GM18507 (cell line): ENCODE data around the gene WFDC1.

ENCODE experiments used
- DNase-seq: peaks from one replicate; pipeline ENCODE4 v3.0.0; 2011; ENCODE audit warnings: low read depth; ENCODE audit not compliant: insufficient read length; ENCODE audit errors: extremely low spot score
- FAIRE-seq: peaks from 2 replicates; lab custom pipeline; 2011; peaks lifted over from hg19 to GRCh38; lab: Jason Lieb, UNC

Gene WFDC1, protein sequence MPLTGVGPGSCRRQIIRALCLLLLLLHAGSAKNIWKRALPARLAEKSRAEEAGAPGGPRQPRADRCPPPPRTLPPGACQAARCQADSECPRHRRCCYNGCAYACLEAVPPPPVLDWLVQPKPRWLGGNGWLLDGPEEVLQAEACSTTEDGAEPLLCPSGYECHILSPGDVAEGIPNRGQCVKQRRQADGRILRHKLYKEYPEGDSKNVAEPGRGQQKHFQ

DNA sequence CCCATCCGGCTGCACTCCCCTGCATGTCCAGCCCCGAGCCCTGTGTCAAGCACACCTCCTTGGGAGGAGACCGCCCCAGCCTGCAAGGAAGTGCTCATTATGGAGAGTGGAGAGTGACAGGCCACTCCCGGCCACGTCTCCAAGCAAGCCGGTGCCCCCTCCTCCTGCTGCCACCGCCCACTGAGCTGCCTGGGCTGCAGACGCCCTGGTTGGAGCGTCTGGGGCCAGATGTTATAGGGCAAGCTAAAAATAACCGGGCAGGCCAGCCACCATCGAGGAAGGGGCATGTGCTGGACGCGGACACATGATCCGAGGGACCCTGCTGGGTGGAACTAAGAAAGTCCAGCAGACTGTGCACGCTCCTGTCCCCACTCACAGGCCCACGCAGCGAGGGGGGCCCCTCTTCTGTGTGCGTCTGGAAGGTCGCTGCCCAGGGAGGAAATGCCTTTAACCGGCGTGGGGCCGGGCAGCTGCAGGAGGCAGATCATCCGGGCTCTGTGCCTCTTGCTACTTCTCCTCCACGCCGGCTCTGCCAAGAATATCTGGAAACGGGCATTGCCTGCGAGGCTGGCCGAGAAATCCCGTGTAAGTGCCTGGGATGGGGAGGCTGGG lies at the start of gene WFDC1:
WFDC1 (plus strand) TSS at position 348 of the 612 bp plus-strand sequence; CDS start at position 442, 94 bp downstream.
- FAIRE-seq = no peak
- no peak for DNase-seq

DNA sequence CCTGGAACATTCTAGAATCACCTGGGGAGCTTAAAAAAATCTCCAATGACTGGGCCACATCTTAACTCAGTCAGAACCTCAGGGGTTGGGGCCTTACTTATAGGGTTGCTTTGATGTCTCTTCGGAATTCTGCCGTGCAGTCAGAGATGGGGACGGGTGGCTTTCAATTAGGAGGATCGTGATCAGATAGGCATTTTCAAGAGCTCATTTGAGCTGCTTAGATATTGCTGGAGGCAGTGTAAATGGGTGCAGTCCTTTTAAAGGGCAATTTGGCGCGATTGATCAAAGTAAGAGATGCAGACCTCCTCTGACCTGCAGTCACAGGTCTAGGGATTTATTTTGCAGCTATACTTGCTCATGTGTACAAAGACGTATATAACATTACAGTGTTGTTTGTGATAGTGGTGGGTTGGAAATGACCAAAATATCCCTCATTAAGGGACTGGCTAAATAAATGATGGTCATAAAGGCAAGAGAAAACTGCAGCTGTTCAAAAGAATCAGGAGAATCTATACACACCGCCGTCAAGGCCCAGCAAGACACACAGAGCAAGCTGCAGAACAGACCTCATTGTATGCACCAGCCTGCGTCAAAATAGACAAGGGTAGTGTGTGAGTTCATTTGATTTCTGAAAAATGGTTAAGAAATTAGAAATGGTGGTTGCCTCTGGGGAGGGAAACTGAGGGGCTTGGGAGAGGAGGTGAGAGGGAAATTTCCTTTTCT lies 48.6 kb upstream of the WFDC1 start:
- DNase-seq (no peak), FAIRE-seq (no peak)

- FAIRE-seq (no peak), DNase-seq (no peak)
Observed at GRCh38 chr16:84246679-84247077, 48.0 kb upstream of the WFDC1 start.

- FAIRE-seq = no peak
- DNase-seq = no peak
Observed at GRCh38 chr16:84247331-84247730, 47.3 kb upstream of the WFDC1 start.

DNA sequence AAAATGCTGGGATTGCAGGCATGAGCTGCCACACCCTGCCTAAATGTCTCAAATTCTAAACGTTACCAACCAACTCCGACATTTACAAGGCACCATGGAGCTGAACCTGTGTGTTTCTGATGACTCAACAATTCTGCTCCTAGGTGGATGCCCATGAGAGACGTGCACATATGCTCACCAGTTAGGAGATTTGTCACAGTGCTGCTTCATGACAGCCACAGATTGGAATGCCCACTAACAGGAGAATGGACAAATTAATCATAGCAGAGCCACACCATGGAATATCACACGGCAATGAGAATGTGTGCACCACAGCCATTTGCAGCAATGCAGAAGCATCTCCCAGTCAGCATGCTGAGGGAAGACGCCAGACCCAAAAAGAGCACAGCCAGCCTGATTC lies 46.8 kb upstream of the WFDC1 start:
- FAIRE-seq (no peak), DNase-seq (no peak)

GRCh38 chr16:84252184-84252583 lies 42.5 kb upstream of the WFDC1 start:
- no peak for DNase-seq
- no peak for FAIRE-seq

GRCh38 chr16:84253173-84253572 lies 41.5 kb upstream of the WFDC1 start:
- DNase-seq = no peak
- FAIRE-seq = no peak

DNA sequence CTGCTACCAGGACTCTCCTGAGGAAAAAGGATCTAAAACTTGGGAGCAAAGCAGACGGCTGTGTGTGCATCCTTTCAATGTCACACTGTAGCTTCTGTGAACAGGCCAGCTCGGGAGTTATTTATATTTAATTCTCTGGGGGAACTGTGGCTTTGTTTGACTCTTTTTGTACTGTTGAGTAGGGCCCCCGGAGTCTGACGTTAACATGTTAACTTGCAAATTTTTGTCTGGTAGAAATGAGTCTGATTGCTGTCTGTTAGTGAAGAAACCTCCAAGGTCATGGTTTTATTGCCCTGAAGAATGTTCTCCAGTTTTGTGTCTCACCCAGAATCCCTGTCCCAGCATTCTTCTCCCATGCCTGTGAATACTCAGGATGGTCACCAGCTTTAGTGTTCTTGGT lies 40.6 kb upstream of the WFDC1 start:
- FAIRE-seq (no peak), DNase-seq (no peak)

DNA sequence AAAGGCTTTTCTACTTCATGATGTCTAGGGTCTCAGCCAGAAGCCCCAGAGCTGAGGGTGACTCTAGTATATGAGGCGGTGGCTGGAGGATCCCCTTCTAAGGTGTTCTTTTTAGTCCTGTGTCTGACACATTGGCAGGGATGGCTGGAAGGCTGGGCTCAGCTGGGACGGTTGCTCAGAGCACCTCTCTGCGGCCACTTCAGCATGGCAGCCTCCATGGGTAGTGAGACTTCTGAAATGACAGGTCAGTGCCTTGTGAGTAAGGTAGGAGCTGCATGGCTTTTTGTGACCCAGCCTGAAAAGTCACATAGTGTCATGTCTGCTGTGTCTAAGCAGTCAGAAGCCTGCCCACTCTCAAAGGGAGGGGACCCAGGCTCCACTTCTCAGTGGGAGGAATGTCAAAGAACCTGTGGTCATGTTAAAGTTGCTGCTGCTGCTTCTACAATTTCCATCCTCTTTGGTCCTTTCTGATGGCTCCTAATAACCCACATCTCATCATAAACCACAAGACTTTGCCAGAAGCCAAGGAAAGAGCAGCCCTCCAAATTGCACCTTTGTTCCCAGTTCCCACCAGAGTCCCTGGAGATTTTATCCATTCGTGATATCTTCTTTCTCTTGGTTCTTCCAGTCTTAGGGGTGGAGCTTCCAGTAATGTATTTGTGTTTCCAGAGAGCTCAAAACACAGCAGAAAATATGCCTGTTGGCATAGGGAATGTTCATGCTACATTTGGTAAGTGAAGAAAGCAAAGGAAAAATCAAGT lies 39.4 kb upstream of the WFDC1 start:
- FAIRE-seq = no peak
- DNase-seq = no peak

DNA sequence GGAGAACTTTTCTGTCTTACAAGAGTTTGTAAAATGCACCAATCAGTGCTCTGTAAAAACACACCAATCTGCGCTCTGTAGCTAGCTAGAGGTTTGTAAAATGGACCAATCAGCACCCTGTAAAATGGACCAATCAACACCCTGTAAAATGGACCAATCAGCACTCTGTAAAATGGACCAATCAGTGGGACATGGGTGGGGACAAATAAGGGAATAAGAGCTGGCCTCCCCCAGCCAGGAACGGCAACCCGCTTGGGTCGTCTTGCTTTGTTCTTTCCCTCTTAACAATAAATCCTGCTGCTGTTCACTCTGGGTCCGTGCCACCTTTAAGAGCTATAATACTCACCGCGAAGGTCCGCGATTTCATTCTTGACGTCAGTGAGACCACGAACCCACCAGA lies 36.4 kb upstream of the WFDC1 start:
- DNase-seq = no peak
- FAIRE-seq = no peak

DNA sequence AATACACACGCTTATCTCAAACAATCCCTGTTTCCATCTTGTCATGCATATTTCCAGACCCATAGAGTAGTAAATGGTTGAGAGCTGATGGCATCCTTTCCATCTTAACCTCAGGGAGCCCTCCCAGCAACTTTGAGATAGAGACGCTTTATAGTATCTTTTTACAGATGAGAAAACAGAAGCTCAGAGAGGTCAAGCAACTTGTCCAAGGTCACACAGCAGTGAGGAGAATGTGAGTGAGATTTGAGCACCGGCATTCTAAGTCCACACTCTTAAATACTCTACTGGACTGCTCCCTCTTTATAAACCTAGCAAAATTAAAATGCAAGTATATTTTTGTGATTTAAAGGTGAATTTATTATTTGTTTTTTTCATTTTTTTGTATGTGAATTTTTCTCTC lies 35.0 kb upstream of the WFDC1 start:
- FAIRE-seq (no peak), DNase-seq (no peak)

DNA sequence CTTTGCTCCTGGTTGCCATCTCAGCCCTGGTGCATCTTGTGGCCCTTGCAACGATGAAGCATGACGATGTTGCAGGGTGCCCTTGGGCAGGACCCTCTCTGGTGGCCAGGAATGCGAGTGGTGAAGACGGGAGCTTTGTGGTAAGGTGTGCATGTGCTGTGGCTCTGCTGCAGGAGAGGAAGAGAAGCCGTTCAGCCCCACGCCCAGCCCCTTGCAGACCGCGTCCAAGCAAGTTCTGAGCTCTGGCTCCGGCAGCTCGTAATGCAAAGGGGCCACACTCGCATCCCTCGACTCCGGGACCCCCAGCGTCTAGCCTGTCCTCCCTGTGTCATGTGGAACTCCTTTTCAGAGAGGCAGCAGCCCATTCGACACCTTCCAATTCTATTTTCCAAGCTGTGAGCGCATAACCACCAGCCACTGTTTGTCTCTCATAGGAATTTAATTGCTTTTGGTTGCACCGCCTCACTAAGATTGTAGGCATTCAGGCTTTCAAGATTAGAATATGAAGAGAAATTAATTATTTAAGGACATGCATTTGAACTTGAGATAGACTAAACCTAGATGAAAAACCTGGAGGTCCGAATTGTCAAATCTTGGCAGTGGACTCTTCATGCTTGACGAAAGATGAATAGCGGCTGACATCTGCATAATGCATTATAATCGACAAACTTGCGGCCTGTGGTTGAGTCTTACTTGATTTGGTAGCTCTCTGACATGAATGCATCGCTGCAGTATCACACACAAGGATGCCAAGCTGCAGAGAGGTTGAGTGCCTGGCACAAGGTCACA lies 33.7 kb upstream of the WFDC1 start:
- FAIRE-seq (no peak), DNase-seq (no peak)

- DNase-seq = no peak
- no peak for FAIRE-seq
Observed at GRCh38 chr16:84262031-84262430, 32.6 kb upstream of the WFDC1 start.

GRCh38 chr16:84262939-84263338 lies 31.7 kb upstream of the WFDC1 start:
- FAIRE-seq (no peak), DNase-seq (no peak)

DNA sequence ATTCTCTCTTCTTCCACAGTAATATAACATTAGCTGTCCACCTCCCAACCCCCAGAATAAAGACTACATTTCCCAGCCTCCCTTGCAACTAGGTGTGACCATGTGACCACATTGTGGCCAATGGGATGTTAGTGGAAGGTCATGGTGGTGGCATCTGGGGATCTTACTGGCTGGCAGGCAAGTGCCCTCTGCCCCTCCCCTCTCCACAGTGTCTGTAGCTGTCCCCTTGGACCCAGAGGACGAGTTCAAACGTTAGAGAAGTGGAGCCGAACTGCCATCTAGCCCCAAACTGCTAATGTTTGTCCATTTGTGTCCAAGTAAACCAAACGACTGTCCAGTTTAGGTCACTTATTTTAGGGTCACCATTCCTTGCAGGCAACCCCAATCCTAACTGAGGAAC lies 28.2 kb upstream of the WFDC1 start:
- DNase-seq = no peak
- FAIRE-seq = no peak

DNA sequence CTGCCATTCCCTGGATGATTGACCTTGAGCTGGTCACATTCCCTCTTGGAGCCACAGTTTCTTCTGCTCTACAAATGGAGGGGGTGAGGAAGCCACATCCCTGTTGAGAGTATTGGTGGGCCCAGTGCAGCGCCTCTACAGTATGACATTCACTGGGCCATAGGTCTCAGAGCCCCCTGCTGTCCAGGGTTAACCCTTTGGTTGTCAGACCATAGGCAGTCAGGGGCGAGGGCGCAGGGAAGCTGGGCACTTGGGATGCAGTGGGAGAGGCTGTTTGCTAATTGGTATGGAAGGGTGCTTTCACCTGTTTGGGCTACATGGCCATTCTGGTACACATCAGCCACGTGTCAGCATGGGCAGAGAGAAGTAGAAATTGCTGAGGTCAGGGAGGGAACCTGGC lies 27.3 kb upstream of the WFDC1 start:
- FAIRE-seq (no peak), DNase-seq (no peak)

GRCh38 chr16:84268291-84269040 lies 26.2 kb upstream of the WFDC1 start:
- DNase-seq = no peak
- no peak for FAIRE-seq

GRCh38 chr16:84270071-84270470 lies 24.6 kb upstream of the WFDC1 start:
- DNase-seq (no peak), FAIRE-seq (no peak)

- FAIRE-seq = no peak
- no peak for DNase-seq
Observed at GRCh38 chr16:84270531-84270930, 24.1 kb upstream of the WFDC1 start.
